Activated naive CD8-positive, alpha-beta T cell treated with anti-CD3 and anti-CD28 coated beads, Interleukin-2, amount 50 U/mL, for 24 hours (primary cell): ENCODE measurements around the gene WAPL.

Experiments
- ATAC-seq: fragments of 150-1000 bp; cut with Tn5 transposase; one replicate; pipeline ENCODE4 v1.10.0; 2021
- DNase-seq: peaks from one replicate; pipeline ENCODE4 v3.0.0; 2021
- H3K27ac Mint-ChIP-seq: one replicate; pipeline ENCODE4 v1.8.0; 2021; ENCODE audit warnings: mild to moderate bottlenecking, mixed read lengths
- H3K27me3 Mint-ChIP-seq: one replicate; pipeline ENCODE4 v1.8.0; 2021; ENCODE audit warnings: mixed read lengths
- H3K36me3 Mint-ChIP-seq: one replicate; pipeline ENCODE4 v1.8.0; 2021; ENCODE audit warnings: low read depth, mixed read lengths
- H3K4me1 Mint-ChIP-seq: one replicate; pipeline ENCODE4 v1.8.0; 2021; ENCODE audit warnings: mixed read lengths
- H3K4me3 Mint-ChIP-seq: one replicate; pipeline ENCODE4 v1.8.0; 2021; ENCODE audit warnings: mild to moderate bottlenecking, moderate library complexity, mixed read lengths
- H3K9me3 Mint-ChIP-seq: one replicate; pipeline ENCODE4 v1.8.0; 2021; ENCODE audit warnings: mixed read lengths

The WAPL gene

GRCh38 chr10:86450806-86451603, 70.6 kb downstream of the WAPL start:
- peaks cover 66% of the 10 kb centered on the region for H3K36me3 Mint-ChIP-seq
- no peaks in the 10 kb centered on the region for H3K9me3 Mint-ChIP-seq
- no peak for ATAC-seq
- no peak for DNase-seq
- no peaks in the 10 kb centered on the region for H3K27me3 Mint-ChIP-seq
- no peak overlapping the region for H3K4me3 Mint-ChIP-seq
- H3K27ac Mint-ChIP-seq: no peak overlapping the region
- H3K4me1 Mint-ChIP-seq: peaks cover 27% of the 10 kb centered on the region

GRCh38 chr10:86449926-86450558, 71.5 kb downstream of the WAPL start:
- no peaks in the 10 kb centered on the region for H3K9me3 Mint-ChIP-seq
- H3K27me3 Mint-ChIP-seq: no peaks in the 10 kb centered on the region
- DNase-seq (no peak), ATAC-seq (no peak)
- peaks cover 27% of the 10 kb centered on the region for H3K4me1 Mint-ChIP-seq
- H3K4me3 Mint-ChIP-seq: no peak overlapping the region
- no peak overlapping the region for H3K27ac Mint-ChIP-seq
- H3K36me3 Mint-ChIP-seq: peaks cover 66% of the 10 kb centered on the region

GRCh38 chr10:86447432-86447831, 74.2 kb downstream of the WAPL start:
- ATAC-seq (no peak), DNase-seq (no peak)
- H3K27ac Mint-ChIP-seq: peak overlapping the region; percentile 8
- H3K4me1 Mint-ChIP-seq: peaks cover 27% of the 10 kb centered on the region
- H3K9me3 Mint-ChIP-seq: no peaks in the 10 kb centered on the region
- H3K4me3 Mint-ChIP-seq: no peak overlapping the region
- peaks cover 73% of the 10 kb centered on the region for H3K36me3 Mint-ChIP-seq
- no peaks in the 10 kb centered on the region for H3K27me3 Mint-ChIP-seq

GRCh38 chr10:86446987-86447386, 74.6 kb downstream of the WAPL start:
- DNase-seq (no peak), ATAC-seq (no peak)
- Mint-ChIP-seq H3K27me3 (no peaks in the 10 kb centered on the region), H3K27ac (peak overlapping the region; percentile 8), H3K4me3 (no peak overlapping the region), H3K9me3 (no peaks in the 10 kb centered on the region), H3K36me3 (peaks cover 75% of the 10 kb centered on the region), H3K4me1 (peaks cover 27% of the 10 kb centered on the region)

GRCh38 chr10:86446440-86446839, 75.2 kb downstream of the WAPL start:
- peaks cover 75% of the 10 kb centered on the region for H3K36me3 Mint-ChIP-seq
- ATAC-seq (no peak), DNase-seq (no peak)
- no peak overlapping the region for H3K4me3 Mint-ChIP-seq
- H3K9me3 Mint-ChIP-seq: no peaks in the 10 kb centered on the region
- no peaks in the 10 kb centered on the region for H3K27me3 Mint-ChIP-seq
- H3K27ac Mint-ChIP-seq: peak overlapping the region; percentile 39
- H3K4me1 Mint-ChIP-seq: peaks cover 31% of the 10 kb centered on the region

- H3K36me3 Mint-ChIP-seq: peaks cover 74% of the 10 kb centered on the region
- DNase-seq: no peak
- no peaks in the 10 kb centered on the region for H3K27me3 Mint-ChIP-seq
- no peak for ATAC-seq
- H3K4me1 Mint-ChIP-seq: peaks cover 35% of the 10 kb centered on the region
- no peaks in the 10 kb centered on the region for H3K9me3 Mint-ChIP-seq
- H3K4me3 Mint-ChIP-seq: no peak overlapping the region
- no peak overlapping the region for H3K27ac Mint-ChIP-seq
These were observed 77.7 kb downstream of the WAPL start for GRCh38 chr10:86443936-86444335.

GRCh38 chr10:86443069-86443468, 78.5 kb downstream of the WAPL start:
- Mint-ChIP-seq H3K4me1 (peaks cover 35% of the 10 kb centered on the region), H3K27ac (no peak overlapping the region), H3K9me3 (no peaks in the 10 kb centered on the region), H3K27me3 (no peaks in the 10 kb centered on the region), H3K4me3 (no peak overlapping the region), H3K36me3 (peaks cover 76% of the 10 kb centered on the region)
- ATAC-seq: no peak
- DNase-seq: no peak

GRCh38 chr10:86440874-86441843, 80.4 kb downstream of the WAPL start:
- no peak overlapping the region for H3K4me3 Mint-ChIP-seq
- peaks cover 21% of the 10 kb centered on the region for H3K4me1 Mint-ChIP-seq
- H3K27me3 Mint-ChIP-seq: no peaks in the 10 kb centered on the region
- H3K27ac Mint-ChIP-seq: peak overlapping the region; percentile 67
- H3K36me3 Mint-ChIP-seq: peaks cover 77% of the 10 kb centered on the region
- ATAC-seq (no peak), DNase-seq (no peak)
- no peaks in the 10 kb centered on the region for H3K9me3 Mint-ChIP-seq

GRCh38 chr10:86439544-86439943, 82.0 kb downstream of the WAPL start:
- H3K4me1 Mint-ChIP-seq: peaks cover 20% of the 10 kb centered on the region
- ATAC-seq (no peak), DNase-seq (no peak)
- no peak overlapping the region for H3K27ac Mint-ChIP-seq
- peaks cover 75% of the 10 kb centered on the region for H3K36me3 Mint-ChIP-seq
- no peak overlapping the region for H3K4me3 Mint-ChIP-seq
- no peaks in the 10 kb centered on the region for H3K27me3 Mint-ChIP-seq
- H3K9me3 Mint-ChIP-seq: no peaks in the 10 kb centered on the region

- DNase-seq: no peak
- no peaks in the 10 kb centered on the region for H3K9me3 Mint-ChIP-seq
- ATAC-seq: no peak
- peak overlapping the region; percentile 13 for H3K27ac Mint-ChIP-seq
- H3K4me3 Mint-ChIP-seq: no peak overlapping the region
- H3K36me3 Mint-ChIP-seq: peaks cover 65% of the 10 kb centered on the region
- peaks cover 20% of the 10 kb centered on the region for H3K4me1 Mint-ChIP-seq
- no peaks in the 10 kb centered on the region for H3K27me3 Mint-ChIP-seq
These were observed 83.4 kb downstream of the WAPL start for GRCh38 chr10:86438091-86438749.

- ATAC-seq (no peak), DNase-seq (no peak)
- Mint-ChIP-seq H3K4me3 (no peak overlapping the region), H3K4me1 (peaks cover 20% of the 10 kb centered on the region), H3K36me3 (peaks cover 59% of the 10 kb centered on the region), H3K27ac (no peak overlapping the region), H3K27me3 (no peaks in the 10 kb centered on the region), H3K9me3 (no peaks in the 10 kb centered on the region)
These were observed 84.1 kb downstream of the WAPL start for GRCh38 chr10:86437447-86437846.

GRCh38 chr10:86436963-86437362, 84.6 kb downstream of the WAPL start:
- Mint-ChIP-seq H3K27me3 (no peaks in the 10 kb centered on the region), H3K27ac (no peak overlapping the region), H3K4me3 (no peak overlapping the region), H3K9me3 (no peaks in the 10 kb centered on the region), H3K36me3 (peaks cover 56% of the 10 kb centered on the region), H3K4me1 (peaks cover 20% of the 10 kb centered on the region)
- DNase-seq (no peak), ATAC-seq (no peak)

GRCh38 chr10:86434656-86435055, 86.9 kb downstream of the WAPL start:
- DNase-seq (no peak), ATAC-seq (no peak)
- Mint-ChIP-seq H3K27me3 (no peaks in the 10 kb centered on the region), H3K9me3 (no peaks in the 10 kb centered on the region), H3K4me3 (no peak overlapping the region), H3K36me3 (peaks cover 35% of the 10 kb centered on the region), H3K27ac (no peak overlapping the region), H3K4me1 (peaks cover 4% of the 10 kb centered on the region)

- DNase-seq (no peak), ATAC-seq (no peak)
- Mint-ChIP-seq H3K27me3 (peaks cover 2% of the 10 kb centered on the region), H3K9me3 (no peaks in the 10 kb centered on the region), H3K4me1 (peaks cover 4% of the 10 kb centered on the region), H3K4me3 (no peak overlapping the region), H3K36me3 (no peaks in the 10 kb centered on the region), H3K27ac (no peak overlapping the region)
These were observed 97.9 kb downstream of the WAPL start for GRCh38 chr10:86423739-86424138.
